Stomach smooth muscle (tissue), 2 donors: ENCODE measurements around the gene TRA2B.

Source experiments
- H3K27ac ChIP-seq: one replicate; pipeline ENCODE4 v1.7.0; 2013; ENCODE audit warnings: mild to moderate bottlenecking, low read length, inconsistent platforms
- H3K27me3 ChIP-seq, 2 donors: one replicate each; pipeline ENCODE4 v1.7.0; 2013; ENCODE audit warnings: low read length in 2 of 2; ENCODE audit not compliant: insufficient read depth in 2 of 2, control insufficient read depth in 1 of 2
- H3K36me3 ChIP-seq, 2 donors: one replicate each; pipeline ENCODE4 v1.7.0; 2013; ENCODE audit warnings: low read length in 2 of 2; ENCODE audit not compliant: control insufficient read depth in 2 of 2, insufficient read depth in 2 of 2
- H3K4me1 ChIP-seq: one replicate; pipeline ENCODE4 v1.7.0; 2013; ENCODE audit warnings: low read length; ENCODE audit not compliant: control insufficient read depth, insufficient read depth
- H3K4me3 ChIP-seq, 2 donors: one replicate each; pipeline ENCODE4 v1.7.0; 2013; ENCODE audit warnings: low read length in 2 of 2
- H3K9ac ChIP-seq, 2 donors: one replicate each; pipeline ENCODE4 v1.7.0; 2013; ENCODE audit warnings: low read length in 2 of 2, mild to moderate bottlenecking in 1 of 2
- H3K9me3 ChIP-seq, 2 donors: one replicate each; pipeline ENCODE4 v1.7.0; 2013; ENCODE audit warnings: low read length in 2 of 2; ENCODE audit not compliant: control insufficient read depth in 2 of 2
- donor health status: healthy.
- donor health status: Pancreatic carcinoma.

The TRA2B gene

GRCh38 chr3:185867650-185868049 lies 70.2 kb downstream of the TRA2B start:
- no peak overlapping the region for H3K27ac ChIP-seq
- H3K4me1 ChIP-seq, result no peaks in the 10 kb centered on the region
- H3K36me3 ChIP-seq, result no peaks in the 10 kb centered on the region
- H3K9ac ChIP-seq, result no peak overlapping the region
- H3K4me3 ChIP-seq, result no peak overlapping the region
- H3K9me3 ChIP-seq, result no peaks in the 10 kb centered on the region
- H3K27me3 ChIP-seq, result no peaks in the 10 kb centered on the region

- Histone ChIP-seq H3K9me3 (no peaks in the 10 kb centered on the region), H3K9ac (no peak overlapping the region)
These were observed 70.8 kb downstream of the TRA2B start for GRCh38 chr3:185866995-185867394.

GRCh38 chr3:185866555-185866954 lies 71.3 kb downstream of the TRA2B start:
- Histone ChIP-seq H3K27ac (no peak overlapping the region), H3K9me3 (no peaks in the 10 kb centered on the region), H3K36me3 (no peaks in the 10 kb centered on the region), H3K4me3 (no peak overlapping the region), H3K9ac (no peak overlapping the region), H3K4me1 (no peaks in the 10 kb centered on the region), H3K27me3 (no peaks in the 10 kb centered on the region)

More at GRCh38 chr3:185866995-185867394, 70.8 kb downstream of the TRA2B start:
- Histone ChIP-seq H3K4me3 (no peak overlapping the region), H3K27me3 (no peaks in the 10 kb centered on the region), H3K36me3 (no peaks in the 10 kb centered on the region), H3K4me1 (no peaks in the 10 kb centered on the region), H3K27ac (no peak overlapping the region)
